CD4-positive, alpha-beta T cell treated with Interleukin-1 beta for 1 hour (primary cell): ENCODE measurements around the gene TMEM63C.

ENCODE experiments used
- DNase-seq, 2 donors: peaks; one replicate each; pipeline ENCODE4 v3.0.0-alpha.2; 2020 to 2022

Gene TMEM63C

DNA sequence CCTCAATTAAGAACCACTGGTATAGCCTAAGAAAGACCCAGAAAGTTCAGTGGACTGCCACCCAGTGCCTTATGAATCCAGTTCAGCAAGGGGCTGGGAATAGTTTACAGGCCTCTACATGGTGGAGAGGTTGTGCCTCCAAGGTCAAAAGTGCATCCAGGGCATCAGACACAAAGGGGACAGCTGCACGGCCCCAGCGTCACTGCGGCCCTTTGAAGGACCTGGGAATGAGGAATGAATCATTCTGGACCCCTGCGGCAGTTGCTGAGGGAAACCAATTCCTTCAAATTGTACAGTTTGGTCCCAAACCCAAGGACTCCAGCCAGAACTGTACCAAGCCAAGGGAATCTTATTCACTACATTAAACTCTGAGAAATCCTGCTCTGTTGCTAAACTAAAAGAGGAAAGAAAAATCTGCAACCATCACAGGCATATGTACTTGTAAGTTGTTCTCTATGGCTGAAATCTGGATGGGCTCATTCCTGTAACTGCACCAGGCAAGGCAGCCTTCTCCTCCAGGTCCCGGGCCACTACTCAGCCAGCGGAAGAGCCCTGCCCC is 100.3 kb downstream of the TMEM63C start:
- DNase-seq: no peak

DNA sequence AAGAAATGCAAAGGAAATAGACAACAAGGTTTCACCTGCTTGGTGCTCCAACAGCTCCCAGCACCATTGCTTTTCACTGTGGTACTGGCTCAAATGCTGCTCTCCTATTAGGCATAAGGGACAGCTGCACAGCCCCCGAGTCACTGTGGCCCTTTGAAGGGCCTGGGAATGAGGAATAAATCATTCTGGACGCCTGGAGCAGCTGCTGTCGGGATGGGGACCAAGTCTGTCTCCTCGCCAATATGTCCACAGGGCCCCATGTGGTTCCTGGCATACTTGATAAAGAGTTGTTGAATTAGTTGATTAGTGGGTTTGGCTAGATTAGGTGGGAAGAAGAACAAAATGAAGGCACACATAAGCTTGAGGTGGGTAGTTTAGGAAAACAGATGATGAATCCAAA is 102.5 kb downstream of the TMEM63C start:
- no peak for DNase-seq

- no peak for DNase-seq
Measured at GRCh38 chr14:77284466-77284865, 102.9 kb downstream of the TMEM63C start.

DNA sequence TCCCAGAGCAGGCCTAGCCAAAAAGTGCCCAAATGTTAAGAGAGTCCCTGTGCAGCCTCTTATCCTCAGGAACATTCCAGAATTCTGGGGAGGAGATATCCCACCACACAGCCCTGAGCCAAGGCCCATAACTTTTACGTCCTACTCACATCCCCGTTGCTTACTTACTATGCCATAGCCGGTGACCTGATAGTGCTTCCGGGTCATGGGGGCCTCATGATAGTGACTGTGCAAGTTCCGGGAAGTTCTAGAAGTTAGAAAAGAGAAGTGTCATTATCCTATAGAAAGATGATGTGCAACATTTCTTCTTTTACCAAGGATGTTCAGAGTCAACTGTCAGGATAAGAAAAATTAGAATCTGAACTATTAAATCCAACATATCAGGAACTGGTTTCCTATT is 105.0 kb downstream of the TMEM63C start:
- no peak for DNase-seq

DNA sequence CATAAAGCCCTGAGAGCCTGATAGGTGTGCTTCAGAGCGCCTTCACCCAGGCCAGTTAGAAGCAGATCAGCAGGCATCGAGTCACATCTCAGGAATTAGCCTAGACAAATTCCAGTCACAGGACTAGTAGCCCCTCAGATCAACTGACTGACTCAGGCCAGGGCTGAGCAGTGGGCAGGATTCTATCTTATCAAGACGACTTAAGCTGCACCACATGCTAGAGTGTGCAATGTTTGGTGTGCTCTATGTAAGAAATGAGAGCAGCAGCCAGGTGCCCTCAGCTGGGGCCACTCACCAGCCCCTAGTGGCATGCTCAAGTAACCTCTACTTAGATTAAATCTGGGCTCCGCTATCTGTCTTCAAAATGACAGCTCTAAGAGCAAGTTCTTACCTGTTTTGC is 109.1 kb downstream of the TMEM63C start:
- no peak for DNase-seq

GRCh38 chr14:77296155-77296554 is 114.6 kb downstream of the TMEM63C start:
- no peak for DNase-seq

DNA sequence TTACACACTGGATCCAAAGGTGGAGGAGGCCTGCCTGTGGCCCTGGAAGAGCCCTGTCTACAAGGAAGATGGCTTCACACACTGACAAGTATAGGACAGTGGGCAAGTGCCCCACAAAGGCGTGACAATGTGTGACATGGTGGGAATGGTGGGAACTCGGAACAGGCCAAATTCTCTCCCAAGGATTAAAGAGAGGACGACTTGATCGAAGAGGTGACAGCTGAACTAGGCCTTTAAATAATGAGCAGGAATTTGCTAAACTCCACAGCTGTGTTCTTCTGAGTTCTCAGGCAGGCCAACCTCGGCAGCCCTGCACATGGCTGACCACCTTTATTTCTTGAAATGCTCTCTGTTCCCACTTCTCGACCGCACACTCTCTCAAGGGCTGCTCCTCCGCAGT is 115.3 kb downstream of the TMEM63C start:
- DNase-seq: no peak

DNA sequence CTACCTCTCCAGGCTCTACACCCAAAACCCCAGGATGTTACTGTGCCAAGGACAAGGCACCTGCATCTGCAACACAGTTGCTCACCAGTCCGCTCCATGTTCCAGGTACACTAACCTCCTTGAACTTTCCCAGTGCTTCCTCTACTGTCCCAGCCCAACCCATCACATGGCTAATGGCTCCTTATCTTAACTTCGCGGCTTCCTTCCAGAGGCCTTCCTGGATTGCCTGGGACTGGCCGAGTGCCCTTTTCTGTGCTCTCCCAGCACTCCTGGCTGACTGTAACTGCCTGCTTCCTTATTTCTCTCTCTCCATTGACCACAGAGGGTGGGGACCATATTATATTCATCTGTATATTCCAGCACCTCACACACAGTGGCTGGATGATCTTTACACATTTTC is 118.2 kb downstream of the TMEM63C start:
- no peak for DNase-seq

DNA sequence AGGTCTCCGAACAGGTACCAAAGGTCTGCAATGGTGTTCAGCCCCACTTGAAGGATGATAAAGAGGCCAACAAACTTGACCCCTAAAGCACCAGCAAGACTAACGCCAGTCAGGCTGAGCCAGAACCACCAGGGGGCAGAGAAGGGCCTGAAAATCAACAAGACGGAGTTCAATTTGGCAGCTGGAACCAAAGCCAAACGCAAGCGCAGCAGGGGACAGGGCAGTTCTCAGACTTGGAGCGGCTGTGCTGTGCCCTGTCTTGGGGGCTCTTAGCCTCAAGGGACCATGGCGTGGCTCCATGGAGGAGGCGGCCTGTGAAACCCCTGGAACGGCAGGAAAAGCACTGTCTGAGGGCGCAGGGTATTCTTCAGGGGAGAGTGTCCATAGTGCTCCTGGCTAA is 119.5 kb downstream of the TMEM63C start:
- DNase-seq: peak; percentile 51 to 52

- DNase-seq: no peak
Measured at GRCh38 chr14:77302926-77303325, 121.3 kb downstream of the TMEM63C start.

DNA sequence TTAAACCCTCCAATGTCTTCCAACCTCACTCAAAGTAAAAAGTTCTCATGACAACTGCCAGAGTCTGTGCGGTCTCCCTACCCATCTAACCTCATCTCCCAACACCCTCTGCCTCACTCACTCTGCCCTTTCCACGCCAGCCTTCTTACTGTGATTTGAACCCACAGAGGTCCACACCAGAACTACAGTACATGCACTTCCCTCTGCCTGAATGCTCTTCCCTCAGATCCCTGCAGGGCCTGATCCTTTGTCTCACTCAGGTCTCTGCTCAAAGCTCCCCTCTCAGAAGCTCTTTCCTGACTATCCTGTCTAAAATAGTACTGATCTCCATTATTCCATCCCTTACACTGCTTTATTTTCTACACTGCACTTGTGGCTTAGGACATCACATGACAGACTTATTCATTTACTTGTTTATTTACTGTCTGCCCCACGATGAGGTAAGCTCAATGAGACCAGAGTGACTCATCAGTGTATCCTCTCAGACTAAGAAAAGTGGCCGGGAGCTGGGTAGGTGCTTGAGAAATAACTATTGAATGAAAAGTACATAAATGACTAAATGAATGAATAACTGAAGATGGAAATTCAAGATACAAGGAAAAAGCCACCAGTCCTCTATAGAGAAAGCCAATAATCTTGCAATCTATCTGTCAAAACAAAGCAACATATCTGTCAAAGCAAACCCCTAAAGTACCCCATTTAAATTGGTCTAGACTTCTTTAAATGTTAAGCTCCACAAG is 122.0 kb downstream of the TMEM63C start:
- DNase-seq: no peak

DNA sequence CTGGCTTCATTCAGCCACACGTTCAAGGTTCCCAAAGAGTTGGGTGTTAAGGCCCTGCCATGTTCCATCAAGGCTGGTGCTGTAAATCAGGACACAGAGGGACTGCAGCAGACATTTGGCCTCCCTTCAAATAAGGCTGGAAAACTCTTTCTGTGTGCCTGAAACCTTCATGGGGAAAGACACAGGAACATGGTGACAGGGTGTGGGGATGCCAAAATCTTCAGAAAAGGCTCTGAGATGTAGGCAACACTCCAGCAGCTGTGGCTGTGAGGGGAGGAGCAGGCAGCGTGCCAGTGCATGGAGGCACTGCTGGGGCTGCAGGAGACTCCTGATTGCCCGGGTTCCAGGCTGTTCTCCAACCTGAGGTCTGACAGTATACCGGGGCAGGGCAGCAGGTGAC is 124.1 kb downstream of the TMEM63C start:
- no peak for DNase-seq

- DNase-seq: no peak
Measured at GRCh38 chr14:77306416-77306815, 124.8 kb downstream of the TMEM63C start.

- no peak for DNase-seq
Measured at GRCh38 chr14:77306851-77307496, 125.4 kb downstream of the TMEM63C start.
